HG02798 (cell line): ENCODE measurements around the gene PDZRN3.

Source experiments
- ATAC-seq: cut with Tn5 transposase; IDR thresholded peaks from one replicate; pipeline ENCODE4 v1.9.1; 2021; ENCODE audit warnings: mild to moderate bottlenecking; ENCODE audit not compliant: unreplicated experiment, poor library complexity

Gene PDZRN3

GRCh38 chr3:73561494-73561893, 63.2 kb downstream of the PDZRN3 start:
- ATAC-seq: no peak

GRCh38 chr3:73559749-73560148, 65.0 kb downstream of the PDZRN3 start:
- no peak for ATAC-seq

DNA sequence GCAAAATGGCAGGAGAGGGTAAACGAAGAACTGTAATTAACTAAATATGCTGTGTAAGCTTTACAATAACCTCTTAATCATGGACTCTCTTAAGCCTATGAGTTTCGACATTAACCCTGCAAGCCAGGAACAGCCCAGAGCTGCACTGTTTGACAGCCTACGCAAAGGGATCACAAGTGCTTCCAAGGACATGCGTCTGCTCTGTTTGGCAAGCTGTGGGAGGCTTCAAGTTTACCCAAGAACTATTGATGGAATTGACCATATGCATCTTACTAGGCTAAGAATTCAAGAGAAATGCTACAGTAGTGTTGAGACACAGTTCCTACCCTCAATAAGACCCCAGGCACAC, 66.0 kb downstream of the PDZRN3 start:
- ATAC-seq: no peak

DNA sequence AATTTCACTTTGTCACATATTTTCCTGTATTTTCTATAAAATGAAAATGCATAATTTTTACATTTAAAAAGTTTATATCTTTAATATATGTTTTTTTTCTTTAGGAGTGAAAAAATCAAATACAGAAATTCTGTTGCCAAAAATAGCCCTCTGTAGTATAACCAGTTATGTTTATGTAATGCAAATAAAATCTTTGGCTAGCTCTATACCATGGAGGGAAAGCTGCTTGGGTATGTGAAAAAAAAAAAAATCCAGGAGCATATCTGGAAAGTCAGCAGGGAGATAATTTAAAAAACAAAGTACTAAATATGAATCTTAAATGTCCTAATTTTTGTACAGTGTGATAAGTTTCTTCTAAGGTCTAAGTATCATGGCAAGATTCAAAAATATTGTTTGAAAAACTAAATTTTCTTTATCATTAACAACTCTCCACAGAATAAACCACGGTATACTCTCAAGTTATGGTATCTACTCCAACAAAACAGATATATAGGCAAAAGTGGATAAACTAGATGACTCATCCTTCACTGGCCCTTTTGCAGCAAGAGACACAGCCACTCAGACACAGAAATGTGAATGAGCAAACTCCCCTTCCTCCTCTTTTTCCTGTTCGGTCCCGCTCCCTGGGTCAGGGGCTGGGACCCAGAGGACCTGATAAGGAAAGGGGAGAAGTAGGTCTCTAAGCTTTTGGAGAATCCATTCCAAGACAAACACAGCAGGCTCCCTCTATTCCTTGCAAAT, 66.6 kb downstream of the PDZRN3 start:
- no peak for ATAC-seq

DNA sequence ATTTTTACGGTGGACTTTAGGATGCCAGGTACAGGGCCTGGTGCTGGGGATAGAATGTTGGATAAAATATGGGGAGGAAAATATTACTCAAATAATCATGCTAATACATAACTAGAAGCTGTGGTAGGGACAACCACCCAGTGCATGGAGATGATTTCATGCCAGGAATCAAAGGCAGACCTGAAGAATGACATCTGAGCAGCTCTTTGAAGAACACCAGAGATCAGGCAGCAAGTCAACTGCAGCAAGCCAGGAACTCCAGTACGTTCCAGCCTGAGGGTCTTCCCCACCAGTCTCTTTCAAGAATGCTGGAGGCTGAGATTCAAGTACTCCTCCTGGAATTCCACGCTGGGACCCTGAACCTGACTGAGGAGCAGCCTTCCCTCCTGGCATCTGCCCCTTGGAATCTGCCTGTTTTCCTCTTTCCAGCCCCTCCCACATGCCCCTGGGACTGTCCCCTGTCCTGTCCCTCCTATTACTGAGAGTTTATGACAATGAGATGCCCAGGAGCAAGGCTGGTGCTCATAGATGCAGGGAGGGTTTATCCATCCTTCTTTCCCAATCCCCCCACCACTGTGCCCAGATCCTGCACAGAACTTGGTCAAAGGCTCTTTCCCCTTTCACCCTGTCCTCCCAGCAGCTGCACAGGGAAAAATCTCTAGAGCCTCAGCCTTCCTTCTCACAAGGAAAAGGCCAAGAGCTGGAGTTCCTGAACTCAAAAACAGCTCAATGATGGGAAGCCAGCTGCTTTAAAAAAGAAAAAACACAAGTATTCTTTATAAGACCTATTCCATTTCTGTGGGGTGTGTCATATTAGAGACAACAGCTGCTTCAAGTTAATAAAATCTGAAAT, 68.0 kb downstream of the PDZRN3 start:
- no peak for ATAC-seq

DNA sequence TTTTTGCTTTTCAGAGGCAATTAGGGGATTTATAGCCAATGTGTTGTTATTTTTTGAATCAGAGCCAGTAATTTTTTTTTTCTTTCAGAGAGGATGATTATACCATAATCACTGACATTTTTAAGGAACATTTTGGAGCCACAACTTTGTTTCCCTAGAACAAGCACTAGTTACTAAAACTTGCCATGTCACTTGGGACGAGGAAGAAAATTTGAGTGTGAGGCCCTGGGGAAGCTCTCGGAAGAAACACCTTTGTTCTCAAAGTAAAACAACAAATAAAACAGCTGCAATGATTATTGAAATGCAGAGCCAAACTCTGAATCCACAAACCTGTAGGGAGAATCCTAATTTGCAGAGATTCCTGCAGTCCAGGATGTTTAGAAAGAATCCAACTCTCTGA, 69.7 kb downstream of the PDZRN3 start:
- ATAC-seq: no peak

DNA sequence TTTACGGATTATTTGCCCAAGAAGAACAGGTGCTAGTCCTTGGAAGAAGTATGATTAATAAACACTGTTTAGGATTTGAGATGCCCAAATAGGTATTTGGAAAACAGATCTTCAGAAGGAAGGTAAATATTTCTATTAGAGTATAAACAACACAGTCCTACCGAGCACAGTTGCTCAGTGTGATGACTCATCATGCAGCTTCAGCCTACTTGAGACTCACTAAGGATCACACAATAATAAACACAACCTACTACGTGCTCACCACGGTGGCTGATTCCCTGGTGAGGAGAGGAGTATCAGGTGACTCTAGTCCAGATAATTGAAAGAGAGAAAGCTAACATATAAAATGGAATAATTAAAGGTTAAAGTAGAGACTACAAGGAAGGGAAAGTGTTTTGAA, 72.0 kb downstream of the PDZRN3 start:
- no peak for ATAC-seq

GRCh38 chr3:73550032-73550431, 74.7 kb downstream of the PDZRN3 start:
- no peak for ATAC-seq

GRCh38 chr3:73549051-73549600, 75.6 kb downstream of the PDZRN3 start:
- ATAC-seq: no peak

GRCh38 chr3:73548436-73548835, 76.3 kb downstream of the PDZRN3 start:
- ATAC-seq: no peak

DNA sequence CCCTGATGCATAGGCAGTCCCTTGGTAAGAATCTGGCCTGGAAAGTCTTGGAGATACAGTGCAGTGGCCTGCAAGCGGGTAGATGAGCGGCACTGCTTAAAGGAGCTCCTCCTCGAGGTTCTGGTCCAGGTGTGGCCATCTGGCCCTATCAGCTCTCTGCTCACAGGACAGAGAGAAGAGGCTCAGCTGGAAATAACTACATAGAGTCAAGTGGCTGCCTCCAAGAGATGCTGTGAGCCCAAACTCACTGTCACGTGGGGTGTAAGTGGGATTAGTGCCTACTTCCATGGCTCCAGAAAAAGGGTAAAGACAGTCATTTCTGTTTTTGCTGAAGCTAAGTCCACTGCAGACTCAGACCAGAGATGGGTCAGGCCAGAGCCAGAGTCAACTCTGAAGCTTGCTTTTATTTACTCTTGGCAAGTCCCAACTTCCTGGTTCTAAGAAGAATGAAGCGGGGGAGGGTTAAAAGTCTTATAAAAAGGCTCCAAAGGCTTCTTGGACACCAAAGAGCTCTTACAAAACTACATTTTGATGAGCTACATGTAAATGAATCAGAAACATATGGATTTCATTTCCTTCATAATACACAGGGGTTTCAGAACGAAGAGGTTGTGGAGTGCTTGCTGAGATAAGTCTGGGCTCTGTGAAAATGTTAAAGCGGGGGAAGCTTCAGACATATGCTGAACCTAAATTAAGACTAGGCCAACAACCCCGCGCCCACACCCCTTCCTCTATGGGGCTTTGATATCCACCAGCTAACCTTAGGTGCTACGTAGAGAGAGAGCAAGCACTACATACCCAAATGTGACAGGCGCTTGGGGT, 77.1 kb downstream of the PDZRN3 start:
- ATAC-seq: no peak

GRCh38 chr3:73546961-73547360, 77.8 kb downstream of the PDZRN3 start:
- no peak for ATAC-seq

DNA sequence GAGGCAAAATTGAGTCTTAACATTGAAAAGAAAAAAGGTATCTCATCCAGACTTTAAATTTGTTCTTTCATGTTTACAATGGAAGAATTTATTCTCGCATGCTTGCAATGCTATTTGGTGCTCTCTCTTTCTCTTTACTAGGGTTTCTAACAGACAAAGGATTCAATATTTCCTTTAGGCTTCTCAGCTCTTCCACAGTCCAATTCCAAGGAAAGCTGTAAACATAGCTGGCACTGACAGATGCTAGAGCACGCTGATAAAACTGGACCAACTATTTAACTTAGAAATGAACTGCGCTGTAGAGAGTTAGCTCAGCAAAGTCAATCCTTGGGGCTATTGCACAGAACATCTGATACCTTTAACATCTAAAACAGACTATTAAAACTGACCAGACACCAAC, 81.3 kb downstream of the PDZRN3 start:
- no peak for ATAC-seq

GRCh38 chr3:73542136-73542535, 82.6 kb downstream of the PDZRN3 start:
- ATAC-seq: no peak

- no peak for ATAC-seq
These were observed 83.6 kb downstream of the PDZRN3 start for GRCh38 chr3:73540969-73541740.

DNA sequence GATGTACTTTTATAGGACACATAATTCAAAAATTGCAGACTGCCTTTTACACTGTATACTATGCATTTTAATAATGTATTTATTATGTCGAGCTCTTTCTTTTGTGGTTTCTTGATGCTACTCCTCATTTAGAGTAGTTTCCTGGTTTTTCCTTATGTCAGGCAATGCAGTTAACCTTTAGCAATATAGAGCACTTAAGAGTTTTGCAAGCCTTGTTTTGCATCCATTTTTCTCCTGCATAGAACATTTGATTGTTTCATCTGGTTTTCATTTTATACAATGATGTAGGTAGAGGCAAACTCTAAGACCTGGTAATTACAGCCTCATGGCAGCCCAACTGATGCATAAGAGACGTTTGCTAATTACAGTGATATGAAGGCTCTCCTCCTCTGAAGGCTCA, 86.3 kb downstream of the PDZRN3 start:
- no peak for ATAC-seq

GRCh38 chr3:73536952-73537351, 87.8 kb downstream of the PDZRN3 start:
- no peak for ATAC-seq

DNA sequence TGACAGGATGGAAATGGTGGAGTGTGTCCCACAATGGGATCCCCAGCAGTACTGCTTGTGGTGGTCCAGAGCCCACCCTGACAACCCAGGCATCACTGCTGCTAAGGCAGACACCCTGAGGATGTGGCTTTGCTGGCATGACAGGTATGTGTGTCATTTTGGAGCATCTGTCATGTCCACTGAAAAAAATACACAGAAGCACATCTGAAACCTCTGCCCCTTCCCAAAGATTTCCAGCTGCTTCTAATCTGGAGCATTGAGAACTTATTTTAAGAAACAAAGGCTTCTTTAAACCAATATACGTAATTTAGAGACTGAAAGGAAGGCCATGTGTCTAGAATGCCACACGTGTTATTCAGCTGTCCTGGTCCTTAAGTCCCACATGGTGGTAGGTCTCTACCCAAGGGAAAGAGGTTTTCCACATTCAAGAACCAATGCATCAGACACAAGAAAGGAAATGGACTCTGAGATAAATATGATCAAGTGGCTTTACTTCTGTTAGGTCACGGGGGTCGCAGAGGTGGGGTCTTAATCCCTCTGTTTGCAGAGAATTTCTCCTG, 88.3 kb downstream of the PDZRN3 start:
- no peak for ATAC-seq

DNA sequence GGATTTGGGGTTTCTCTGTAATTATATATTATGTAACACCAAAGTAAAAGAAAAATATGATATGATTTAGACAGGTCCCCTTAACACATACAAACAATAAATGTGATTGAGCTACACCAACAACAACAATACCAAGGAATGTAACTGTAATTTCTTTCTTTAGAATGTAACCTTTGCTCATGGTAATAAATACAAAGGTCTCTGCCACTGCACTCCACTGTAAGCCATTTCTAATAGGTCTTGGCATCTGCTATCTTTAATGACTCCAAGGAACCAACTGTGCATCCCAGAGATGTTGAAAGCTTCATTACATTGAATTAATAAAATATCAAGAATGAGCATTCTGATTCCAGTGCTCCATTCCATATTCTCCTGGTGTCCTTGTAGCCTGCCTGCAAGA, 88.8 kb downstream of the PDZRN3 start:
- no peak for ATAC-seq

DNA sequence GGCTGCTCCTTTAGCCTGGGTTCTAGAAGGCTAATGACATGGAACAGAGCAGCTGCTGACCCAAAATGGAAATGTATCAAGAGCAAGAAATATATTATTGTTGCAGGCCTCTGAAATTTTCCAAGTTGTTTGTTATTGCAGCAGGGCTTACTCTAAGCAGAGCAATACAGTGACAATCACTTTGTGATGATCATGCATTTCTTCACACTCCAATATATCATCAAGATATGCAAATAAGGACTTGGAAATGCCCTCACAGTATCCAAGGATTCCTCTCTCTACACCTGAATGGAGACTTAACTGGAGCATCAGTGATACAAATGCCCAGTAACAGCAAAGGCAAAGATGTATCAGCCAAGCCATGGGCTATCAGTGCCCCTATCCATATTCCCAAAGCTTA, 89.6 kb downstream of the PDZRN3 start:
- ATAC-seq: no peak
